Measurements from ENCODE around the gene LRP1B.
"Not testable (repeated sequence)": the region's sequence is repeated elsewhere in the genome, so short reads cannot be mapped to it uniquely, and the experiment has no call there.

Gene LRP1B

DNA sequence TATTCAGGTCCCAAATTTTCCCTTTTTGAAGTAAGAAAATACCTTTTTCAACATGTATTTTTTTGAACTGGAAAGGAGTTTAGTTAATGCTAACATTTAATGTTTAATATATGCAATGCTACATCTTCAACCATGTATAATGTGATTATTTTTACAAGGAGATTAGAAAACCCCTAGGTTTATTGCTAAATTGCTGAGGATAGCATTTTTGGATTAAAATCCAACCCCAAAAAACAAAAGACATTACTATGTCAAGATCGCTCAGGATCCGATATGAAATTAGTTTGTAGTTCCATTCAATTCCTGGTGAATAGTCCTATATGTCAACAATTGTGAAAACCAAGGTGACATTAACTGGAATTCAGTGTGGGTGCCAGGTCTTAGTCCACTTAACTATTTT is 35.2 kb downstream of the LRP1B start:
- H3K4me3 ChIP-seq (ENCODE audit: low read depth, low read length) = no peak overlapping the region
- TF ChIP-seq, protein P1, sequence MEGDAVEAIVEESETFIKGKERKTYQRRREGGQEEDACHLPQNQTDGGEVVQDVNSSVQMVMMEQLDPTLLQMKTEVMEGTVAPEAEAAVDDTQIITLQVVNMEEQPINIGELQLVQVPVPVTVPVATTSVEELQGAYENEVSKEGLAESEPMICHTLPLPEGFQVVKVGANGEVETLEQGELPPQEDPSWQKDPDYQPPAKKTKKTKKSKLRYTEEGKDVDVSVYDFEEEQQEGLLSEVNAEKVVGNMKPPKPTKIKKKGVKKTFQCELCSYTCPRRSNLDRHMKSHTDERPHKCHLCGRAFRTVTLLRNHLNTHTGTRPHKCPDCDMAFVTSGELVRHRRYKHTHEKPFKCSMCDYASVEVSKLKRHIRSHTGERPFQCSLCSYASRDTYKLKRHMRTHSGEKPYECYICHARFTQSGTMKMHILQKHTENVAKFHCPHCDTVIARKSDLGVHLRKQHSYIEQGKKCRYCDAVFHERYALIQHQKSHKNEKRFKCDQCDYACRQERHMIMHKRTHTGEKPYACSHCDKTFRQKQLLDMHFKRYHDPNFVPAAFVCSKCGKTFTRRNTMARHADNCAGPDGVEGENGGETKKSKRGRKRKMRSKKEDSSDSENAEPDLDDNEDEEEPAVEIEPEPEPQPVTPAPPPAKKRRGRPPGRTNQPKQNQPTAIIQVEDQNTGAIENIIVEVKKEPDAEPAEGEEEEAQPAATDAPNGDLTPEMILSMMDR (IDR thresholded peaks at IDR 0.05; ENCODE audit: insufficient read depth, low read depth, low read length, missing control alignments) = no peak
- no peak for DNase-seq (ENCODE audit: low read depth)

DNA sequence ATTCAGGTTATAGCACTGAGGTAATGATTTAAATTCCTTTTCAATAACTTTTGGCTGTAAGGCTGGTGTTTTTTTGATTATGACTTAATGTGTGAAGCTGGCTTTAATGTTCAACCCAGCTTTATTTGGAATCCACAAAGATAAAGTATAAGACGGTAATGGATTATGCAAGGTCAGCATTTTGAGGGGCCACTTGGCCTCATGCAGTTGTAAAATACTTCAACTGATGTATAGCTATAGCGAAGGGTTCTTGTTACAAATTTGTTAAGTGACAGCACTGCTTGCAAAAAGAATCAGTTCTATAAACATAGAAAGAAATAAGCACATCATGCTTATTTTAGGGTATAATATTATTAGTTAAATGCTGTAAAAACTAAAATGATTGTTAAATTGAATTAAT is 36.6 kb downstream of the LRP1B start:
- TF ChIP-seq, protein P1 (IDR thresholded peaks at IDR 0.05; ENCODE audit: insufficient read depth, low read depth, low read length, missing control alignments) = no peak
- DNase-seq (ENCODE audit: low read depth) = no peak
- no peak overlapping the region for H3K4me3 ChIP-seq (ENCODE audit: low read depth, low read length)

DNA sequence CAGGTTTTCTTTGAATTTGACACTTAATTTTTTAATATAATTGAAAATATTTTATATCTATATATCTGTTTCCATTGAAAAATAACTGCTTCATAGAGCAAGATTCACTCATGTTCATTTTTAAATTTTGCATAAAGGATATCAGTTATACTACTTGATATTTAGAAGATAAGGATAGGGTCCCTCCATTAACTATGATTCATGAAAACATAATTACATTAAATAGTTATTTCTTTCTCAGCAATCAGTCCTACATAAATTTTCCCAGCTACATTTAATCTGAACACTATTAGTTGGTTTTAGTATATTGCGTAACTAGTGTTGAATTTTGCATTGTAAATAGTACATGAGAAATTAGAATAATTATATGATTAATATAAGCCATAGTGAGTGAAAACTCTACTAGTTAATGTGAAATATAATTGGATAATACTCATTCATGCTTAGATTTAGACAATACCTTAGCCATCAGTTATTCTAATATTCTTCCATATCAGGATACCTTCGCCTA is 42.7 kb downstream of the LRP1B start:
- H3K4me3 ChIP-seq (ENCODE audit: low read depth, low read length) = no peak overlapping the region
- TF ChIP-seq, protein P1 (IDR thresholded peaks at IDR 0.05; ENCODE audit: insufficient read depth, low read depth, low read length, missing control alignments) = no peak
- DNase-seq (ENCODE audit: low read depth) = no peak

DNA sequence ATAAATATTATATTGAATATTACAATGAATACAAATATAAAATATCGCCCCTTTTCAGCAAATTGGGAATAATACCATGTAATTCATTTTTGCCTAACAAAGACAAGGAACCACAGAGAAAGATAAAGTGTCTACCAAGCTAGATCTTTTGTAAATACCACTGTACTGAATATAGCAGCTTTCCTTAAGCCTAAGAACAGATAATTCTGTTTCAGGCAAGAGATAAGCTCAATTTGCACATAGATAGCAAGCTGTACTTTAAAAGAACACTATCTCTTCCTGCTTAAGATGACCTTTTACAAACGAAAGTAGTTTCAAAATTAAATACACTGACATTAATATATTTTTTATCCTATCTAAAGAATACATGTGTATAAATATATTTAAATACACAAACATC is 43.2 kb downstream of the LRP1B start:
- H3K4me3 ChIP-seq (ENCODE audit: low read depth, low read length); DNase-seq (ENCODE audit: low read depth): not testable (repeated sequence)

DNA sequence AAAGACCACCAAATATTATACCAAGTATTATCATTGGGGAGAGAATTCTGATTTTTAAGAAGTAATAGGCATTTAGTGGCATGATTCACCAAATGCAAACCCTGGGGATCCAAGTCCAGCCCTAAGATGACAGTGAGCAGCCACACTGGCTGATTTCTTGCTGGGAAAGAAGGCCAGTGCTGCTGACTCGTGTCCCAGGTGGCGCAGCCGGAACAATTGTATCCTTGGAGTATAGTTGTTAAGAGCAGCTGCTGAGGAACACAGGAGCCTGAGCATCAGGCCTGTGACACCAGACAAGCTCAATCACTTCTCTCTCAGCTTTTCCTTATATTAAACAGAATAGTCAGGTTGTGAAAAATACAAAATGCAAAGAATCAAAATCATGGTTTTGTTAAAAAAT is 48.4 kb downstream of the LRP1B start:
- no peak overlapping the region for H3K4me3 ChIP-seq (ENCODE audit: low read depth, low read length)
- TF ChIP-seq, protein P1 (IDR thresholded peaks at IDR 0.05; ENCODE audit: insufficient read depth, low read depth, low read length, missing control alignments) = no peak
- no peak for DNase-seq (ENCODE audit: low read depth)

DNA sequence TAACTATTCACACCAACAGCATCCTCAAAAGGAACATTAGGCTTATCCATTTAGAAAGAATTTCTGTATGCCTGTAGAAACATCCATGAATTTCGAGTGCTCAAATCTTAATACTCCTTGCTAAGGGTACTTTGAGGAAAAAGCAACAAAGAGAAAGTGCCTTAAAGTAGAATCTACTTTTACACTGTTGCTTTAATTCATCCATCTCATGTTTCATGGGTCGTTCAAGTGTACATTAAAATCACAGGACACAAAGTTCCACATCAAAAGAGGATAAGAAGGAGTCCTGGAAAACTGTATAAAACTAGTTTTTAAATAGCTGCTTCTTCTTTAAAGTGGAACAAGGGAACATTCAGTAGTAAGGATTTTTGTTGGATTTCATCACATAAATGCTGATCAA is 54.5 kb downstream of the LRP1B start:
- H3K4me3 ChIP-seq (ENCODE audit: low read depth, low read length) = no peak overlapping the region
- TF ChIP-seq, protein P1 (IDR thresholded peaks at IDR 0.05; ENCODE audit: insufficient read depth, low read depth, low read length, missing control alignments) = no peak
- no peak for DNase-seq (ENCODE audit: low read depth)

DNA sequence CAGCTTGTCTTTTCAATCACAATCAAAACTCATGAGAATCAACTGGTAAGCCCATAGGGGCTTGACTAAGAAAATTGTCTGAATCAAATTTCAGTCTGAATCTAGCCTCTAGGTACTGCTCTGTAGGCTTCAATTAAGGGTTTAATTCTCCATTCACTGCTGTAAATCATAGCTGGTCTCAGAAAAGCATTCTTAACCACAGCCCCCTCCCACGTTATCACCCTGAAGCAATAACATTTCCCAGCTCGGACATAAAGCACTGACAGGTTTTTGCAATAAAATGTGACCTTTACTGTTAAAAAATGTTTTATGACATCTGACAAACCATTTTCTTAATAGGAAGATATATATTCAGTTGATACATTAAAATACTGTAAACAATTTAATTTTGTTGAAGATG is 55.0 kb downstream of the LRP1B start:
- TF ChIP-seq, protein P1 (IDR thresholded peaks at IDR 0.05; ENCODE audit: insufficient read depth, low read depth, low read length, missing control alignments) = no peak

More for the DNA sequence above, 55.0 kb downstream of the LRP1B start:
- no peak for DNase-seq (ENCODE audit: low read depth)
- no peak overlapping the region for H3K4me3 ChIP-seq (ENCODE audit: low read depth, low read length)
